DMS53 treated with DMSO at 0.1 percent for 48 hours (cell line): ENCODE results near the gene KSR2.

Source experiments
- DNase-seq: peaks from one replicate; lab custom pipeline; 2025; ENCODE audit not compliant: unreplicated experiment; lab: John Stamatoyannopoulos, UW

The KSR2 gene

DNA sequence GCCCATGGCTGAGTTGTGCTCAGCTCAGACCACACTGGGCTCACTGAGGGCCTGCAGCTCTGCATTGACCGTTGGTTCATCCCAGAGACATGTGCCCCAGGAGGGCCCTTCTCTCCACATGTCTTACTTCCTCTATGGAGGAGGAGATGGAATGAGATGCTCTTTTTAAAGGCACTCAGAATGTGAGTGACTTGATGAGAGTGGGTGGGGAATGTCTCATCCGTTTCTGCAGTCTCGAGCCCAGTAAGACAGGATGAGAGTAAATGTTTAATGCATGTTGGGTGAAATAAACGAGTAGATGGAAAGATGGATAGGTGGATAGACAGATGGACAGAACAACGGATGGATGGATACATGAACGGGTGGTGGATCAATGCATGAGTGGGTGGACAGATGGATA lies 538.5 kb downstream of the KSR2 start:
- no peak for DNase-seq

DNA sequence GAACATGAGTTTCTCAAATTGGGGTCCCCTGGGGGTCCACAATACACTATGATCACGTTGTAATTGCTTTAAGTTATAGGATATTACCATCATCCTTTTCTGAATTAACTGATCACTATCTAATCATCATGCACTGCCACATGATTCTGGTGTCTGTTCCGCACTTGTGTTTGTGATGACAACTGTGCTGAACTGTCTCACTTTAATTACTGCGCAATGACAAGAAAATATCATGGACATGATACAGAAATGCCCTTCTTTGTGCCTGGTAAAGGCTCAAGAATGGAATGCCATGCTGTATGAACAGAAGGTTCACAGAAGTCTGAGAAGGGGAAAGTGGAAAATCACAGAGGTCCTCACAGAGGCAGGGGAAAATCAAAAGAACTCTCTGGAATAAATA lies 541.6 kb downstream of the KSR2 start:
- DNase-seq: no peak

DNA sequence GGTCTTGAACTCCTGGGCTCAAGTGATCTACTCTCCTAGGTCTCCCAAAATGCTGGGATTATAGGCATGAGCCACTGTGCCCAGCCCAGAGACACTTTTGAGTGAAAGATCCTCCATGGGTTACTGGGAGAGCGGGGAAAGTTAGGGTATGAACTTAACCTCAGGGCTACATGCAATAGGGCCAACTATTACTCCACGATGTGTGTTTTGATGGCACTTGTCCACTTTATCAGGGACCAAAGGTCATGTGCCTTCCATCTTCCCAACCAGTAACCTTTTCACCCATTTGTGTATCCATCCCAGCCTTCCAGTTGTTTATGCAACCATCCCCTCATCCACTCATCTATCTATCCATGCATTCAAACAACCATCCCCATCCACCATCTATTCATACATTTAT lies 546.8 kb downstream of the KSR2 start:
- DNase-seq: no peak

- DNase-seq: no peak
These were observed 547.6 kb downstream of the KSR2 start for GRCh38 chr12:117421068-117421752.

GRCh38 chr12:117417004-117417403 lies 551.8 kb downstream of the KSR2 start:
- DNase-seq: no peak

- no peak for DNase-seq
These were observed 556.2 kb downstream of the KSR2 start for GRCh38 chr12:117412465-117413188.

- DNase-seq: no peak
These were observed 559.5 kb downstream of the KSR2 start for GRCh38 chr12:117409286-117409685.

DNA sequence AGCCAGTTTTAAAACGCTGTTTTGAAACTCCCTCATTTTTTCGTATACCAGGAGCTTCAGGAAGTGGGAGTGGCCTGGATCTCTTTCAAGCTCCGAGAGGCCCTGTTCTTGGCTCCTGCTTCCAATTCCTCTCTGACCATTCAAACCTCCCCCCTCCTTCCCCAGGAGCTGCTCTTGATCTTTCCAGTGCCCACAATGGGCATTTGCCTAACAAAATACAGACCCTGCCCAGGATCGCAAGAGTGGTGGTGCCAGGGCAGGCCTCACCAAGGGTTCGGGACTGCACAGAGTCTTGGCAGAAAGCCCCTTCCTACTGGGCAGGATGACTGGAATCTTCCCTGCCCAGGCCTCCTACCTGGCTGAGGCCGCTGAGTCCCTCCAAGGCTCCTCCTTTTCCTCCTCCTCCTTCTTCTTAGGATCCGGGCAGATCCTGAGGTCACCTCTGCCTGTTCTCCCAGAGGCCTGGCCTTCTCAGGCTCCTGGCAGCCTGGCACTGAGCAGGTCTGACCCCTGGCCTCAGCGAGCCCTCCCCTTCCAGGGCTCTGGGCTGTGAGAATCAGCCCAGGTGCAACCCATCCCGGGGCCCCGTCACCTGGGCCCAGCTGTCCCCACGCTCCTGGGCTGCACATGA lies 560.5 kb downstream of the KSR2 start:
- DNase-seq: no peak

GRCh38 chr12:117404940-117405339 lies 563.9 kb downstream of the KSR2 start:
- DNase-seq: no peak

- DNase-seq: no peak
These were observed 564.5 kb downstream of the KSR2 start for GRCh38 chr12:117404203-117404853.

GRCh38 chr12:117403586-117404139 lies 565.1 kb downstream of the KSR2 start:
- DNase-seq: no peak
